ENCODE data around the gene SLC7A7.

DNA sequence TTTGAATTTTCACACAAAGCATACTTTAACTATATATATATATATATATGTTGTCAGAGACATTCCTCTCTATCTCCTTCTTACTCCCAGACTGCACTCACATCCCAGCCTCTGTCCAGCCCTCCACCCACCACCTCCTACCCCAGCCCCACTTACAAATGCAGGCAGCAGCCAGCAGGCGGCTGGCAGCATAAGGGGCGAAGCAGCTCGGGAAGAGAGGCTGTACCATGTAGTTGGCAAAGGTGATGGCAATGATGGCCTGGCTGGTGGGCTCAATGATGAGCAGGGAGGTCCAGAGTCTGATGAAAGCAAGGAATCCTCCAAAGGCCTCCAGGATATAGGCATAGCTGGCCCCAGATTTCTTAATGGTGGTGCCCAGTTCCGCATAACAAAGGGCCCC is 2.5 kb downstream of the SLC7A7 start:
- TF ChIP-seq POLR2A (IDR thresholded peaks at IDR 0.05), result no peak
- TF ChIP-seq, protein P1, sequence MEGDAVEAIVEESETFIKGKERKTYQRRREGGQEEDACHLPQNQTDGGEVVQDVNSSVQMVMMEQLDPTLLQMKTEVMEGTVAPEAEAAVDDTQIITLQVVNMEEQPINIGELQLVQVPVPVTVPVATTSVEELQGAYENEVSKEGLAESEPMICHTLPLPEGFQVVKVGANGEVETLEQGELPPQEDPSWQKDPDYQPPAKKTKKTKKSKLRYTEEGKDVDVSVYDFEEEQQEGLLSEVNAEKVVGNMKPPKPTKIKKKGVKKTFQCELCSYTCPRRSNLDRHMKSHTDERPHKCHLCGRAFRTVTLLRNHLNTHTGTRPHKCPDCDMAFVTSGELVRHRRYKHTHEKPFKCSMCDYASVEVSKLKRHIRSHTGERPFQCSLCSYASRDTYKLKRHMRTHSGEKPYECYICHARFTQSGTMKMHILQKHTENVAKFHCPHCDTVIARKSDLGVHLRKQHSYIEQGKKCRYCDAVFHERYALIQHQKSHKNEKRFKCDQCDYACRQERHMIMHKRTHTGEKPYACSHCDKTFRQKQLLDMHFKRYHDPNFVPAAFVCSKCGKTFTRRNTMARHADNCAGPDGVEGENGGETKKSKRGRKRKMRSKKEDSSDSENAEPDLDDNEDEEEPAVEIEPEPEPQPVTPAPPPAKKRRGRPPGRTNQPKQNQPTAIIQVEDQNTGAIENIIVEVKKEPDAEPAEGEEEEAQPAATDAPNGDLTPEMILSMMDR (IDR thresholded peaks at IDR 0.05), result no peak
- no peak for TF ChIP-seq POLR2AphosphoS5 (IDR thresholded peaks at IDR 0.05)
